GM18526 (cell line): ENCODE measurements around the gene TMEM37.

ENCODE experiments used
- POLR2A ChIP-seq: IDR thresholded peaks from 3 replicates; pipeline ENCODE4 v1.6.1; 2011; ENCODE audit not compliant: insufficient read length; ENCODE audit errors: extremely low read depth

Gene TMEM37

DNA sequence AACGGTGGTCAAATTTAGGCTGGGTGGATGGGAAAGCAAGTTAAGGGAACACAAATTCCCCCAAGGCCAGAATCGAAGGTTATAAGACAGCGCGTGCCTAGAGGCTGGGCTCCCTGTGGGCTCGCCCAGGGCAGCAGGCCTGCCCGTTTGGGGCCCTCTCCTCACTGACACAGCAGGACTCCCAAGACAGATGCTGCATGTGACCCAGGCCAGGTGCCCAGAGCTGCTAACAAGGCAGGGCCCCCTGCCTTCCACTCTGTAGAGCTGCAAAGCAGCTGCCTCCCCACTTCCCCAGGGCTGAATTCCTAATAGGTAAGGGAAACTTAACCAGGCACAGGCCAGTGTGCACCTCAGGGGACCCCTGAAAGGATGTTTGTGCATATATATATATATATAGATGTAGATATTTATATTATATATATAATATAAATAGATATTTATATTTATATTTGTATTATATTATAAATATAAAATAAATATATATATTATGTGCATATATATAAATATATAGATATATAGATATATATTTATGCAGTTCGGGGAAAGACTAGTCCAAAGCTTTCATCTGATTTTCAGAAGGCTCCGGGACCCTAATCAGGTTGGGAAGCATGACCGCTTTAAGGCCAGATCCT is 43.7 kb downstream of the TMEM37 start:
- TF ChIP-seq POLR2A, result no peak

DNA sequence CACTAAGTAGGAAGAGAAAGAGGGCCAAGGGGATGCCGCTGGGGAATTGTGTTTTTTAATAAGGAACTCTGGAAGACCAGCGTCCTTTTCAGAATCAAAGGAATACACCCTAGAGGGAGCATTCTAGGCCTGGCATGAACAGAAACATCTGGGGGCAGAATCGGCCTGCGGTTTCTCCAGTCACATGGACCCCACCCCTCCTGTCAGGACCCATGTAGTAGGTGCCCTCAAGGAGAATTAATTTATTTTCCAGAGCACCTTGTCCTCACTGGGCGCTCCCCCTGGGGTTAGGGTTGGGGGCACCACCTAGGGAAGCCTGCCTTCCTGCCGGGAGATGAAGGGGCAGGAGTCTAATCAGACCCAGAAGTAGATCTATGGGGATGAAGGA is 44.2 kb downstream of the TMEM37 start:
- no peak for TF ChIP-seq POLR2A

DNA sequence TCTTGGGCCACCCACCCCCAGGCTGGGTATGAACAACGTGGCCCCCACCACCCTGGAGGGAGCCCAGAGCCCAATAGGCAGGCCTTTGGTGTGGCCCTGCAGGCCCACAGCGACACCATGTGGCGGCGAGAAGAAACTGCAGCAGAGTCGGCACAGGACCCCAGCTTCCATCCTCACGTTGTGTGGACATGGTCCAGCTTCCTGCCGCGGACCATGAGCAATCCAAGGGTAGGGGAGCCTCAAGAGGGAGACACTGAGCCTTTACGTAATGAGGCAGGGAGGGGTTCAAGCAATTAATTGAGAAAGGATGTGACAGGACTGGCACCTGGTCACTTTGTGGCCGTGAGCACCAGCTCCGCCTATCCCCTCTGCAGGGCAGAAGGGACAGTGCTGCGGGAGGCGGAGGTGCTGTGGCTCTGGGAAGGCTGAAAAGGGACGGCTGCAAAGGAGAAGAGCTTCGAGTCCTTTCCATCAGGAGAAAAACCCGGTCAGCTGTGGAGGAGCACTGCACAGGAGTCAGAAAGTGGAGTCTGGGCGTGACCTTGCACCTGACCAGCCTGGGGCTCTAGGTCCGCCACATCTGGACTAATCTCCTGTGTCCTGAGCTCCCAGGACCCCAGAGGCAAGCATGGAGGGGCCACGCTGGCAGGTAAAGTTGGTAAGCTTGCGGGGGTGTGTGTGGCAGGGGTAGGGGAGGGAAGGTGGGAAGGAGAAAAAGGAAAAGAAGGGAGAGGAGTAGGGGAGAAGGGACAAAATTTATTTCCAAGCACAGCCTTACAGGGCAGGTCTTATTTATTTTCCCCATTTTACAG is 44.9 kb downstream of the TMEM37 start:
- no peak for TF ChIP-seq POLR2A

DNA sequence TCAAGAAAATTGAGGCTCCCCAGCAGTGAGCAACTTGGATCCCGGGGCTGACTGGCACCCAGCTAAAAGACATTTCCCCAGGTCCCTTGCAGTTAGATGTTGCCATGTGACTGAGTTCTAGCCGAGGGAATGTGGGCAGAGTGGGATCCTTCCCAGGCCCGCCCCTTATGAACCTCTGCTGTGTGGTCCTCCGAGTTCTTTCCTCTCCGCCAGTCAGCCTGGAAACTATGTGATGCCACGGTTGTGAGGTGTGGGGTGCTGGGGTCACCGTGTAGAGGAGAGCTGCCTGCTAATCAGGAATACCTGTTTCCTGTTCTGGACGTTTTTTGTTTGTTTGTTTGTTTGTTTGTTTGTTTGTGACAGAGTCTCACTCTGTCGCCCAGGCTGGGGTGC is 45.5 kb downstream of the TMEM37 start:
- TF ChIP-seq POLR2A, result no peak

DNA sequence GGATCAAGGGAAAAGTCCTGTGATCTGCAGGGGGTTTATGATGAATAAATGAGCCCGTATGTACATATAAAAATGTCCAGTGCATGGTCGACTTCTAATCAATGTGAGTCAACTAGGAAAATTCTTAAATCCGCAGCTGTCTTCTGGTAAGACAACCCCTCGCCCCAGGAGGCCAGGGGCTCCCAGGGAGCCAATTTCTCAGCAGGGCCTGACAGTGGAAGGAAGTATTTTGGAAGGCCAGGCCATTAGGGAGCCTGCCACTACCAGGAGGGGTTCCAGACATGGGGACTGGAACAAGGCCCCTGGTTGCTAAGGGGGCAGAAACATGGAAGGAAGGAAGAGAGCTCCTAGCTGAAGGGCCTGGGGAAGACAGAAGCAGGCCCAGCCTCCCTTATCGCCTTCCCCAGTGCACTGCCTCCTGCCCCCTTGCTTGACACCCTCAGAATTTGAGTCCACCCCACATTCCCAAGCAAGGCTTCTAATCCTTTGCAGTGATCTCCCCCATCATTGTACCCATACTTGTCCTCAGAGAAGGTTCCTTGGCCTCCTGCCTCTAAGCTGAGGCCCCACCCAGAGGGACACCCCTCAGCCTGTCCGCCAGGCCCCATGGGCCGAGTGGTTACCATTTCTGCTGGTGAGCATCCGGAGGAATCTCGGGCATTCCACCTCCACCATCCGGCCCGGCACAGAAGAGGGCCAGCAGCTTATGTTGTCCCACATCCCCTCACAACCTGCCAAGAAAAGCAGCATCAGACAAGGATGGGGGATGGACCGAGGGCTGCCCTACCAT is 46.7 kb downstream of the TMEM37 start:
- no peak for TF ChIP-seq POLR2A

DNA sequence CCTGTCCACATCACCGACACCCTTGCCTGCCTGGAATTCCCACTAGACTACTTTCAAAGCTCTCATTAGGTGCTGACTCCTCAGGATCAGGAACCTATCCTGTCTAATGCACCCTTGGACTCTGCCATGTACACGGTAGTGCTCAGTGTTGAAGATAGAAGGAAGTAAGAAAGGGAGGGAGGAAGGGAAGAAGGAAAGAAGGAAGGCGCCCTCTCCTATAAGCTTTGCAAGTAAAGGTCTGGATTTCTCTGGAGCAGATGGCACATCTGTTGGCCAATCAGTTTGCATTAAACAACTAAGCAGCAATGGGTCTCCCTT is 47.3 kb downstream of the TMEM37 start:
- no peak for TF ChIP-seq POLR2A

DNA sequence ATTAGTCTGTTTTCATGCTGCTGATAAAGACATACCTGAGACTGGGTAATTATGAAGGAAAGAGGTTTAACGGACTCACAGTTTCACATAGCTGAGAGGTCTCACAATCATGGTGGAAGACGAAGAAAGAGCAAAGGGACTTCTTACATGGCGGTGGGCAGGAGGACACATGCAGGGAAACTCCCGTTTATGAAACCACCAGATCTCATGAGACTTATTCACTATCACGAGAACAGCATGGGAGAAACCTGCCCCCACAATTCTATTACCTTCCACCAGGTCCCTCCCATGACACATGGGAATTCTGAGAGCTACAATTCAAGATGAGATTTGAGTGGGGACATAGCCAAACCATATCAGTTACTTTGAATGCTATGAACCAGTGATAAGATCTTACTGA is 48.5 kb downstream of the TMEM37 start:
- TF ChIP-seq POLR2A, result no peak

DNA sequence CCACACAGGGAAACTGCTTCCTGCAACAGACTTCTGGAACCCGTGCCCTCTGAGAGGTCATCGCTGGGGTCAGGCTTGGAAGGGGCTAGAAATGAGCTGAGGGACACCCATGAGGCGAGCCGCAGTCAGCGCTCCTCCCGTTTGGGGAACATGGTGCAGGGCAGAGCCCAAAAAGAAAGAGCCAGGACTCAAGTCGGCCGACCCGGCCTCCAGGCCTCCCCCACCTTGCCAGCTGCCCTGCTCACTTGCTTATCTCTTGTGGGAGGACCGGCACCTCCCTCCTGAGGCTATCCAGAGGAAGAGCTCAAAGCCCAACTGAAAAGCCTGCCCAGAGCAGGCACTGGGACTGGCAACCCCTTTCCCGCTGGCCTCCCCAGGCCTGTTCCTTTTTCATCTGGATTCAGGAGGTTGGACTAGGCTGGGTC is 49.1 kb downstream of the TMEM37 start:
- TF ChIP-seq POLR2A, result no peak

DNA sequence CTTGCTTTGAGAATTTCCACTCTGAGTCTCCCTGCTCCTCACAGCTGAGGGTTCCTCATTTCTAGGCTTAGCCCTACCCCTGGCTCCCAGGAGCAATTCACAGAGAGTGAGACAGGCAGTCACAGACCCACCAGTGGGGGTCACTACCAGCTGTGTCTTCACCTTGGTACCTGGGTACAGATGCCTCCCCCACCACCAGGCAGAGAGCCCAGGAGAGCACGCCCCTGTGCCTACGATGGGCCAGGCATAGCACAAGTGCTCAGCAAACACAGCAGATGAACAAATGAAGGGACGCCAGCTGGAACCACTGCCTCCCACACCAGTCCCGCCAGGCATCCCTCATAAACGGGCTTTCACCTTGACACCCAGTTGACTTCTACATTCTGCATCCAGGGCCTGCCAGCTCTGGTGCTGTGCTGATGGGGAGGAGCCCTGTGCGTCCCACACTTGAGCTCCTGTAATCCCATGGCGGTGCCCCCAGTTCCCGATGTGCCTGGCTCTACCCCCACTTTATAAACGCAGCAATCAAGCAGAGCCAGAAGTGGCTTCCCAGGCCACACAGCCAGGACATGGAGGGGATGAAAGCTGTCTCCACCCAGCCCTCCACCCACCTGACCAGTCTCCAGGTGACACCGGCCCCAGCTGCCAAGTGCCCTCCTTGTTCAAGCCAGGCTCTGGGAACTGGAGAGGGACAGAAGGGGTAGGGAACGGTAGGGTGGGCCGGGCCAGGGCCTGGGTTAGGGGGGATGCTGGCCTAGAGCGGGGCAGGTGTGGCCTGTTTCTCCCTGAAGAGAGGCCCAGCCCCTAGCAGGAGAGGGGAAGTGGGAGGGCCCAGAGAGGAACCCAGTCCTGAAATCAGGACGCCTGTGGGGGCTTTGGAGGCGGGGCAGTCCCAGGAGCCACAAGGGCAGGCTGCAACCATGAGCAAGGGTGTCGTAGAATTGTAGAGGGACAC is 50.1 kb downstream of the TMEM37 start:
- TF ChIP-seq POLR2A, result no peak

DNA sequence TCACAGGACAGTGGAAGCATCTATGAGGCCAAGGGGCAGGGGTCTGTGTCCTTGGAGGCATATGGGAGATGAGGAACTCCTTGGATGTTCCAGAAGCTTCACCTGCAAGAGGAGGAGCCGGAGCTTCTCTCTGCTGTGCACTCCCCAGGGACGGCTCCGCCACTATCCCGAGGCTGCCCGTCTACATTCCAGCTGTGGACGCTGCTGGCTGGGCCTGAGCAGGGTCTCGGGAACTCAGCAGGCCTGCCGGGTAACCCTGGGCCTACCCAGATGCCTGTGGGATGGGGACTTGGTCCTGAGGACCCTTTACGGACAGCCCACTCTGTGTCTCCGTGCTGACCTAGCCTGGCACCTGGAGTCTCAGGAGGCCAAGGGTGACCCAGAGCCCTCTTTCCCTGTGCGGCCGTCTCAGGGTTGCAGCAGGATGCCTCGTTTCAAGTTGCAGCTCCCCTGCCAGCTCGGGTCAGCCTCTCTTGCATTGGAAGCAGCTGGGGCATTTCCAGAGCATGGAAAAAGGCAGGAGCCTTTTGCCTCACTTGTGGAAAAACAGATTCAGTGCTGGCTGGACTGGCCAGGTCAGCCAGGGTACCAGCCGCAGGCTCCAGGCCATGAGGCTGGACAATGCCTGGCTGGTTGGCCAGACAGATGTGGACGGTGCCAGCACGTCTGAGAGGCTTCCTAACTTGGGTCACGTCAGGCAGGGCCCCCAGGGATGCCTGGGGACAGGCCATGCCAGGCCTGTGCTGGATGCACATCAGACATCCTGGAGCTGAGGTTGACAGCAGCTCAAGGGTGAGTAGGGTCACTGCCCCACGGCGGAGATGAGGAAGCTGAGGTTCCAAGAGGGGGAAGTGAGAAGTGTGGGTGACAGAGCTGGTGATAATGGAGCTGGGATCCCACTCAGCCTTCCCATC is 51.1 kb downstream of the TMEM37 start:
- TF ChIP-seq POLR2A, result no peak

DNA sequence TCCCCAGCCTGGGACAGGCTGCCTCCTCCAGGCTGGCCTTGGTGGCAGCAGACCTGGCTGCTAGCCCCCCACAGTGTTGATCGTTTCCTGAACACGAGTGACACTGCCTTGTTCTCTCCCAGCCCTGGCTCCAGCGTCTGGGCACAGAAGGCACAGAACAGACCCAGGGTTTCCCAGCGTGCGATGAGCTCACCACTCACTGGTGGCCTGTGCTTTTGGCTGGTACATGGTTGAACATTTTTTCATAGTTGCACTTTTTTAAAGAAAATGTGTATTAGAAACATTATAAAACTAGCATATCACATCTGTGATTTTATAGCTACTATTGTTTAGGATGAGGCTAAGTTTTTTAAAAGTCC is 51.7 kb downstream of the TMEM37 start:
- no peak for TF ChIP-seq POLR2A

DNA sequence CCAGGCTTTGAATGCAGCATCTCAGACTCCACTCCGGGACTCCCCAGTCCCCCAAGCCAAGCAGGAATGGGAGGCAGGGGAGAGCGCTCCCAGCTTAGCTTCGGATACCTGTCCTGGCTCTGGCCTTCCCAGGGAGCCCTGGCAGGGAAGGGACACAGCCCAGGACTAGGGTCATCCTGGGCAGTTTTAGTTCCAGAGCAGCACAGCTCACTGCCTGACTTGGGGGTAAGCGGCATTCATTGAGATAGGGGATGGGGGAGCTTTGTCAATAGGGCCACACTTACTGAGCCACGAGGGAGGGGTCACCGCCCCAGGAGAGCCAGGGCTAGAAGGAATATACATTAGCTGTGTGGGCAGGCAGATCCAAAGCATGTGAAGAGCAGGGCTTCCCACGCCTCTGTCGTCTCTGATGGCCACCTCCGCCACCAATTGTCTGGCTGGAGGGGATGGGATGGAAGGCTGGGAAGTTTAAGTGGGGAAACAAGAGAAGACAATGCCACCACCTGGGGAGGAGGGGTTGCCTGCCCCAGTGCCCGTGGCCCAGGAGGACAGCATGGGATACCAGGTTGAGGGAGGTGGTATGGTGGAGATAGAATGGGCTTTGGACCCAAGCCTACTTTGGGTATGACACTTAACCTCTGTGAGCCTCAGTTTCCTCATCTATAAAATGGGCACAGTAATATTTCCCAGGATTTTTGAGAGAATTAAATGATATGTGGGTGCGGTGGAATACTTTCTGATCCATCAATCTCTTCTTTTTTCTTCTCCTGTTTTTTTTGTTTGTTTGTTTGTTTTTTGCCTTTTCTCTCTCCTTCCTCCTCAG is 52.5 kb downstream of the TMEM37 start:
- no peak for TF ChIP-seq POLR2A

DNA sequence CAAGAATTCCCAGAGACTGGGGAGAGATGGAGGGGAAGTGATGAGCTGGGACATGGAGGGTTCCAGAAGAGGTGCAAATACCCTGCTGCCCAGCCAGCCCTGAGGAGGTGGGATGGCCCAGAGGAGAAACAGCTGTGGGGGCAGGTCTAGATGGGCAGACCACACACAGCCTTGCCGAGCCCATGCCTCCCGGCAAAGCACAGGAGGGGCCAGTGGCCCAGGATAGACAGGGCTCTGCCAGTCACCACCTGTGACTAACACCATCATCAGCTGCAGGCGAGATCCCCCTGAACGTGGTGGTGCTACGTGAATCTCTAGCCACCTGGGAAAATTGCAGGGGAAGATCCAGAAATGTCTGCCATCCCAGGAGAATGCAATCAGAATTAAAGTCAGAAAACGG is 53.2 kb downstream of the TMEM37 start:
- no peak for TF ChIP-seq POLR2A
